Keratinocyte (primary cell): ENCODE data around the gene RAPGEF1.

Experiments used
- EZH2 ChIP-seq: IDR thresholded peaks from one replicate; pipeline ENCODE4 v1.6.1; 2012; ENCODE audit warnings: inconsistent platforms, mild to moderate bottlenecking, low read length, moderate library complexity
- TF ChIP-seq, protein P1 (sequence below), 3 experiments: IDR thresholded peaks in 1 of 3; conservative IDR thresholded peaks in 1 of 3; optimal IDR thresholded peaks in 1 of 3; 2 replicates in 2 of 3; 3 replicates in 1 of 3; pipeline versions ENCODE3 to v1.5.1; 2011; ENCODE audit warnings: low read length in 3 of 3, mild to moderate bottlenecking in 3 of 3, moderate library complexity in 2 of 3, control low read depth in 1 of 3, inconsistent platforms in 1 of 3; ENCODE audit not compliant: insufficient read depth in 2 of 3; ENCODE audit errors: extremely low read depth in 1 of 3

DNA sequence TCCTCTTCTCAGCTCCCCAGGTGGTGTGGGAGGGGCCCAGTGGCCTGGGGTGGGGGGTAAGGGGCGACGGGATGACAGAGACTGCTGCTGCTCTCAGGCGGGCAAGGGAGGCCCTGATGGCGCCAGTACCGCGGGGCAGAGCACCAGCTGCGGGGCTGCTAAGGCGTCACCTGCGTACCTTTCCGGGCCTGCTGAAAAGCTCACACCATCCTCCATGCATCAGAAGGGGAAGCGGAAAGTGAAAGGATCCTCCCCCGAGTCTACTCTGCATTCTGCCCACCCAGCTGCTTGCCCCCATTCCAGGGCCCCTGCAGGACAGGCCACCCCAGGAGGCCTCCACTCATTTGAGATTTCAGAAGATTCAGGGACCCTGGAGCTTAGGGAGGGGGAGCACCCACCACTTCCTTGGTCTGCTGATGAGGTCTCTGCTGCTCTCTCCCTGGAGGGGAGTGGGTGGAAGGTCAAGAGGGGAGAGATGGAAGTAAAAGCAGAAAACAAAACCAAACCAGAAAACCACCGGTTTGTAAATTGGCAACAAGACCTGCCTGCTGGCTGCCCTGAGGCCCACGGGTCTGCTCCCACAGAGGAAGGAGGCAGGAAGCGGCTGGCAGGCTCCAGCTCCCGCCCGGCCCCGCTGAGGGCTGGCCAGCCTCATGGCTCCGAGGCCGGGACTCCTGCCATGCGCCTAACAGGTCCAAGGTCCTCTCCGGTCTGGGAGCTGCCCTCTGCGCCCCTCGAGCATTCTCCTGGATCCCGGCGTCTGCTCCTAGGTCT lies 161.0 kb downstream of the RAPGEF1 start:
- TF ChIP-seq, protein P1, sequence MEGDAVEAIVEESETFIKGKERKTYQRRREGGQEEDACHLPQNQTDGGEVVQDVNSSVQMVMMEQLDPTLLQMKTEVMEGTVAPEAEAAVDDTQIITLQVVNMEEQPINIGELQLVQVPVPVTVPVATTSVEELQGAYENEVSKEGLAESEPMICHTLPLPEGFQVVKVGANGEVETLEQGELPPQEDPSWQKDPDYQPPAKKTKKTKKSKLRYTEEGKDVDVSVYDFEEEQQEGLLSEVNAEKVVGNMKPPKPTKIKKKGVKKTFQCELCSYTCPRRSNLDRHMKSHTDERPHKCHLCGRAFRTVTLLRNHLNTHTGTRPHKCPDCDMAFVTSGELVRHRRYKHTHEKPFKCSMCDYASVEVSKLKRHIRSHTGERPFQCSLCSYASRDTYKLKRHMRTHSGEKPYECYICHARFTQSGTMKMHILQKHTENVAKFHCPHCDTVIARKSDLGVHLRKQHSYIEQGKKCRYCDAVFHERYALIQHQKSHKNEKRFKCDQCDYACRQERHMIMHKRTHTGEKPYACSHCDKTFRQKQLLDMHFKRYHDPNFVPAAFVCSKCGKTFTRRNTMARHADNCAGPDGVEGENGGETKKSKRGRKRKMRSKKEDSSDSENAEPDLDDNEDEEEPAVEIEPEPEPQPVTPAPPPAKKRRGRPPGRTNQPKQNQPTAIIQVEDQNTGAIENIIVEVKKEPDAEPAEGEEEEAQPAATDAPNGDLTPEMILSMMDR (optimal IDR thresholded peaks at IDR 0.05 in 1 of 3, IDR thresholded peaks at IDR 0.05 in 1 of 3, conservative IDR thresholded peaks at IDR 0.05 in 1 of 3; ENCODE audit: extremely low read depth in 1 of 3, insufficient read depth in 2 of 3, low read length in 3 of 3): no peak
- no peak for TF ChIP-seq EZH2
